ENCODE measurements around the gene TMEM126A.

The TMEM126A gene

GRCh38 chr11:85647604-85648299 is at the start of gene TMEM126A:
Gene TMEM126A (plus strand): TSS chr11:85647967. CDS start chr11:85650256, 2,289 bp downstream.
- Histone ChIP-seq H3K4me2 (ENCODE audit: low read depth, low read length, poor library complexity, severe bottlenecking) (peak within 1 kb of the TSS; percentile 96), H3K4me3 (ENCODE audit: insufficient read depth, low read length, poor library complexity, severe bottlenecking) (peak within 1 kb of the TSS; percentile 81), H3K79me2 (ENCODE audit: insufficient read depth, low read length) (peaks cover 17% of the 10 kb centered on the region), H2AFZ (ENCODE audit: low read depth, low read length, severe bottlenecking) (peak within 1 kb of the TSS; percentile 81), H3K27me3 (ENCODE audit: low read length) (no peaks in the 10 kb centered on the region), H3K27ac (ENCODE audit: low read depth, low read length) (peak within 1 kb of the TSS; percentile 57), H3K9me3 (ENCODE audit: insufficient read depth, low read length) (no peaks in the 10 kb centered on the region), H4K20me1 (ENCODE audit: low read depth, low read length) (no peaks in the 10 kb centered on the region), H3F3A (ENCODE audit: insufficient read depth) (peaks cover 22% of the 10 kb centered on the region), H3K9me2 (replicated peaks; ENCODE audit: insufficient read depth, low read length) (no peaks in the 10 kb centered on the region), H3K9ac (ENCODE audit: low read length) (peak within 1 kb of the TSS; percentile 71), H3K36me3 (ENCODE audit: low read length) (no peaks in the 10 kb centered on the region)
- no peak for TF ChIP-seq CTCF (IDR thresholded peaks at IDR 0.05; ENCODE audit: insufficient read depth, low read length, poor library complexity, severe bottlenecking)
- no peak for TF ChIP-seq EZH2phosphoT487 (conservative IDR thresholded peaks at IDR 0.05; ENCODE audit: low read length)

DNA sequence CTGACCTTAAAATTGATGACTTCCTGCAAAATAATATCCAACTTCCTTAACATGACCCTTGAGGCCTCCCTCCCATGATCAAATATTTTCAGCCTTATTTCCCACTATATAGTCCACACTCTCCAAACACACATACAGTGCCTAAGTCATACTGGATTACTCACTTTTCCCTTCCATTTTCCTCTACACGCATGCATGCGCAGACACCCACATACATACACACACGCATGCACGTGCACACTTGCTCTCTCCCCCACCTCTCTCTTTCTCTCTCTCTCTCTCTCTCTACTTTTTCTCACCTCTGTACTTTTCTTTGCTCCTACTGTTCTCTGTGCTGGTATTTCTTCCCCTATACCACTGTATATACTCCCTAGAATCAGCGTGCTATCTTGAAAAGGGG is 48.7 kb upstream of the TMEM126A start:
- Histone ChIP-seq H4K20me1 (ENCODE audit: low read depth, low read length) (no peaks in the 10 kb centered on the region), H3K9me2 (replicated peaks; ENCODE audit: insufficient read depth, low read length) (no peaks in the 10 kb centered on the region), H3K4me2 (ENCODE audit: low read depth, low read length, poor library complexity, severe bottlenecking) (no peak overlapping the region), H3K27ac (ENCODE audit: low read depth, low read length) (no peak overlapping the region), H3K9ac (ENCODE audit: low read length) (no peak overlapping the region), H3K27me3 (ENCODE audit: low read length) (no peaks in the 10 kb centered on the region), H3K9me3 (ENCODE audit: insufficient read depth, low read length) (no peaks in the 10 kb centered on the region), H3K36me3 (ENCODE audit: low read length) (no peaks in the 10 kb centered on the region), H3K4me3 (ENCODE audit: insufficient read depth, low read length, poor library complexity, severe bottlenecking) (no peak overlapping the region), H3K79me2 (ENCODE audit: insufficient read depth, low read length) (no peaks in the 10 kb centered on the region), H3F3A (ENCODE audit: insufficient read depth) (no peaks in the 10 kb centered on the region), H2AFZ (ENCODE audit: low read depth, low read length, severe bottlenecking) (no peak overlapping the region)
- TF ChIP-seq CTCF (IDR thresholded peaks at IDR 0.05; ENCODE audit: insufficient read depth, low read length, poor library complexity, severe bottlenecking): no peak
- no peak for TF ChIP-seq EZH2phosphoT487 (conservative IDR thresholded peaks at IDR 0.05; ENCODE audit: low read length)

- no peak overlapping the region for H3K27ac ChIP-seq (ENCODE audit: low read depth, low read length)
- no peak overlapping the region for H2AFZ ChIP-seq (ENCODE audit: low read depth, low read length, severe bottlenecking)
- no peak overlapping the region for H3K9ac ChIP-seq (ENCODE audit: low read length)
- no peak overlapping the region for H3K4me3 ChIP-seq (ENCODE audit: insufficient read depth, low read length, poor library complexity, severe bottlenecking)
- no peaks in the 10 kb centered on the region for H3K9me3 ChIP-seq (ENCODE audit: insufficient read depth, low read length)
- no peak overlapping the region for H3K4me2 ChIP-seq (ENCODE audit: low read depth, low read length, poor library complexity, severe bottlenecking)
- no peaks in the 10 kb centered on the region for H3K36me3 ChIP-seq (ENCODE audit: low read length)
- no peaks in the 10 kb centered on the region for H3K79me2 ChIP-seq (ENCODE audit: insufficient read depth, low read length)
- H3F3A ChIP-seq (ENCODE audit: insufficient read depth): no peaks in the 10 kb centered on the region
- no peaks in the 10 kb centered on the region for H3K27me3 ChIP-seq (ENCODE audit: low read length)
- H4K20me1 ChIP-seq (ENCODE audit: low read depth, low read length): no peaks in the 10 kb centered on the region
- TF ChIP-seq CTCF (IDR thresholded peaks at IDR 0.05; ENCODE audit: insufficient read depth, low read length, poor library complexity, severe bottlenecking) (no peak), EZH2phosphoT487 (conservative IDR thresholded peaks at IDR 0.05; ENCODE audit: low read length) (no peak)
- H3K9me2 ChIP-seq (replicated peaks; ENCODE audit: insufficient read depth, low read length): no peaks in the 10 kb centered on the region
Observed at GRCh38 chr11:85602526-85603213, 45.1 kb upstream of the TMEM126A start.

Measured in SU-DHL-6 (cell line).